Activated T-cell treated with anti-CD3 and anti-CD28 coated beads for 4 hours (primary cell): ENCODE measurements around the gene CHIT1.

Experiments used
- DNase-seq: peaks from one replicate; pipeline ENCODE4 v3.0.0-alpha.2; 2020

CHIT1 gene

DNA sequence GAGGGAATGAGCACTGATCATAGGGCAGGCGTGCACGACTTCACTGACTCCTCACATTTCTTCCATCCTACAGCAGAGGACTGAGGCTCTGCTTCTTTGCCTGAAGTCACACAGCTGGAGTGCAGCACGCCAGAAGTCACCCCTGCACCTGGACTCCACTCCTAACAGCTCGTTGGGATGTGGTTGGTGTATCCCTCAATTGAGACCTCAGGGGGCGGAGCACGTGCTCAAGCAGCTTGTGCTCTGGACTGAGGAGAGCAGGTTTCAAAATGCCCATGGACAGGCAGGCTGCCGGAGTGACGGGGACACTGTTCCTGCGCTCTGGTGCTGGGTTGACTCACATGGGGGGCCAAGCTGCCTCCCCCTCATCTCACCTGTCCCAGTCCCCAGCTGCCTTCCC lies 13.9 kb downstream of the CHIT1 start:
- no peak for DNase-seq

DNA sequence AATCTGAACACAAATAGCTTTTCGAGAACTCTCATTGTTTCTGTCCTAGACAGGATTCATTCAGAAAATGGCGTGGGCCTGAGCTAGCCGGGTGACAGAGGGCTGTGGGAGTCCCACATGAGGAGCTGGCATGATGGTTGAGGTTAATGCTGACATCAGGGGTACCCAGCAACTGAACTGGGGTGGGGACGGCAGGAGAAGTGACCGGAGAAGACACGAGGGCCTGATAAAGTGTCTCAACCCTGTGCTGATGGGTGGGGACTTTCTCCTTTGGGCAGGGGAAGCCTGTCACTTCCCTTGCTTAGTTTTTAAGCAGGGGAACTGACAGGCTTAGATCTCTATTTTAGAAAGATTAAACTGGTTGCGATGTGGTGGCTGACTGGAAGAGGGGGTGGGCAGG lies 14.6 kb downstream of the CHIT1 start:
- no peak for DNase-seq

DNA sequence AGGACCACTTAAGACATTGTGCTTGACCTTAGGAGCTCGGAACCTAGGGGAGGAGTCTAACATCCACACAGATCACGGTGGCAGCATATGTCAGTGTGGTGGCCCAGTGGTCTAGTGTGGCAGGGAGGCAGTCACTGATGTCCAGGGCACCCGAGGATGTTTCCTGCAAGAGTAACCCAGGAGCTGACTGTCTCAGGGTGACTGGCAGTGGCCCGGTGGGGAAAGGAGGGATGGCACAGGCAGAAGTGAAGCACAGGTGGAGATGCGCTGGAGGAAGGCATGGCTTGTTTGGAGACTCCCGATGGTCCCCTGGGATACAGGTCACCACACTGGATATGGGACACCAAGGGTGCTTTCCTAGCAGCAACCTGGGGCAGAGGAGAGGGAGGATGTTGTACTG lies 16.3 kb downstream of the CHIT1 start:
- no peak for DNase-seq

DNA sequence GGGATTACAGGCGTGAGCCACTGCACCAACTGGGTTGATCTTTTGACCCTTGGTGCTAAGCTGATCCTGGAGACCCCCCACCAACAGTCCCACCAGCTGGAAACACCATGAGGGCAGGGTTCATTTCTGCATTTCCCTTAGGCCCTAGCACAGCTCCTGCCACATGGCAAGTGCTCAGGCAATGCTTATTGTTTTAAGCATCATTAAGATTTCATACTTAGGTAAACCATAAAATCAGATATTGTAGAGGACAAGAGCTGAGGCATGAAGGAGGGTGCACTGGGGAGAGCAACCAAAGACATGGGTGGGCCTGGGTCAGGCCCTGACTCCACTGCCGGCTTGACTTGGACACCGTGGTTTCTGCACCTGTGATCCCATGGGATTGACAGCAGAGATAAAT lies 17.7 kb downstream of the CHIT1 start:
- no peak for DNase-seq

DNA sequence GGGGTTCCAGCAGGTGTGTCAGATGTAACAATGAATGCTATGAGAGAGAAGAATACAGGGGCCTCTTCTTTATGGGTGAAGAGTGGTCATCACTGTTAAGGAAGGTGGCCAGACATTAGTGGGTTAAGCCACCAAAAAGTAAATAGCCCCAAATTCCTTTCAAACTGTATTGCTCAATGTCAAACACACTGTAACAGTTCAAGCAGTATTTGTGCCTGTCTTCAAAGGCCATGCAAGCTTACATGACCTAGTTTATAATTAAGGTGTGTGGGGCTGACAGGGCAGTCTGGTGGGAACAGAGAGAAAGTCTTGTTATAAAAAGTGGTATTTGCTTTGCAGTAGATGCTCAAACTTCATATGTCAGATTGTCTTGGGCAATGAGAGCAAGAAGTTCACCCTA lies 18.5 kb downstream of the CHIT1 start:
- DNase-seq, result no peak

DNA sequence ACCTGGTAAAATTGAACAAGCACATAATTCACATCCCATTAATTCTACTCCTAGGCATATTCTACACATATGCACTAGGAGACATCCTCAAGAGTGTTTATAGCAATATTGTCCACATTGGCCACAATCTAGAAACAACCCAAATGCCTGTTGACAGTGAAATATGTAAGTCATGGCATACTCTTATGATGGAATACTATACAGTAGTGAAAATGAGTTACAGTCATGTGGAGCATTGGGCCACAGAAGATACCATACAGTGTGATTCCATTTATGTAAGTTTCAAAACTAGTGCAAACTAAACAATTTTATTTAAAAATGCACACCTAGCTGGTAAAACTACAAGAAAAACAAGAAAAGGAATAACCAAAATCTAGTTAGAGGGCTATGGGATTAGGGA lies 19.1 kb downstream of the CHIT1 start:
- no peak for DNase-seq

DNA sequence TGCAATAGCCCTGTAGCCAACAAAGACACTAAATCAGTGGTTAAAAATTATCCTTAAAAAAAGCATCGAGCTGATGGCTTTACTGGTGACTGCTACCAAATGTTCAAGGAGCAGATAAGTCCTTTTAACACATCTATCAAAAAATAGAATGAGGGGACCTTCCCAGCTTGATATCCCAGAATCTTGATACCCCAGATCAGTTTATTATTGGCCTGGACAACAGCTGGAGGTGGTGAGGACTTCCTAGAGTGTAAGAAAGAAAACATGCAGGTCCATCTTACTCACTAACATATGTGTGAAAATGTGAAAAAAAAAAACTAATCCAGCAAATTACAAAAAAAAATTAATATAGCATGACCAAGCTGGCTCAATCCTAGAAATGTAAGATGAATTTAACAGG lies 21.3 kb downstream of the CHIT1 start:
- no peak for DNase-seq

DNA sequence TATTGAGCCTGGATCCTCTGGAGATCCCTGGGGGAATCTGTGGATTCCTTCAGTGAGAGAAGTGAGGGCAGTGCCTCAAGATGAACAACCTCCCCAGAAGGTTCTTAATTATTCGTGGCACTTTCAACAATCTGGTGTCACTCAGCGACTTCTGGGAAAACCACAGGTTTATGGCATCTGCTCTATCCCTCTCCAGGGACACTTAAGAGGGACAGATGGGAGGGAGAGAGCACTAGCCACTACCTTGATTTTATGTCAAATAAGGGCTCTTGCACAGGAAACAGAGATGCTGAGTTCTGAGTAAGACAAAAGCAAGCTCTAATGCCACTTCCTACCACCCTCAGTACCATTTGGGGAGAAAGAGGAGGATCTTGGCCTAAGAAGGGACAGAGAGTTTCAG lies 21.7 kb downstream of the CHIT1 start:
- no peak for DNase-seq

DNA sequence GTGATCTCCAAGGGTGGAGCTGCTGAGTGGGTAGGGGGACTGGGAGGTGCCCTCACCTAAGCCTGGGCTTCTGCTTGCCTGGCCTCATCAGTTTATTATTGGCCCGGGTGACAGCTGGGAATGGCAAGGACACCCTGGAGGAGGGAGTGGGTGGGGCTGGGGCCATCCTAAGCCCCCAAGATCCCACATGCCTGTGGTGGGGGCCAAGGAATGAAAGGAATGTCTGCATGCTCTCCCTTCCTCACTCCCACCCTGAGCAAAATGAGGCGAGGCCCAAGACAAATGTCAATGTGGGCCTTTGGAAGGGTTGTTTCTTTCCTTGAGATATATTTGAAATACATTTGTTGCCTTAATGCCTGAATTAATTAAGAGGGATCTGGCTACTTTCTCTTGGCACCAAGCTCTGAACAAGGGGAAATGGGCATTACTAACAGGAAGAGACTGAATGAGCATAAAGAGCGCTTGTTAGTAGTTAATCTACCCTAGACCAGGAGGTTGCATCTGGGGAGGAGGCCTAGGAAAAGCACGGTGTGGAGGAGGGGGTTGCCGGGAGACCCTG lies 23.3 kb downstream of the CHIT1 start:
- DNase-seq, result no peak

DNA sequence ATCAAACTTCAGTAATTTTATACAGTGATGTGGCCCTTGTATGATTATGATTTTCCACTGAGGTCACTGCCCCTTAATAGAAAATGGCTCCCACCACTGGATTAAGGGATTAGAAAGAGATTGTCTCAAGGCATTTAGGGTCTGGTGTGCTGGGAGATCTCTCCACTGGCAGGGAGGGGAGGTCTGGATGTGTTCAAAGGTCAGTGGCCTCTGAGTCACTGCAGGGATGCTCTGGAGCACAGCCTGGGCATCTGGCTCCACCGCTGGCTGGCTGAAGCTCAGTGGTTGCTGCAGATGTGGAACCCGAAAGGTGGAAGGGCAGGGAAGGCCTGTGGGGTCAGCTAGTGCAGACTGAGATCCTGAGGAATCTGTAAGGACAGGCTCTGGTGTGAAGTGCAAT lies 24.7 kb downstream of the CHIT1 start:
- DNase-seq, result no peak

DNA sequence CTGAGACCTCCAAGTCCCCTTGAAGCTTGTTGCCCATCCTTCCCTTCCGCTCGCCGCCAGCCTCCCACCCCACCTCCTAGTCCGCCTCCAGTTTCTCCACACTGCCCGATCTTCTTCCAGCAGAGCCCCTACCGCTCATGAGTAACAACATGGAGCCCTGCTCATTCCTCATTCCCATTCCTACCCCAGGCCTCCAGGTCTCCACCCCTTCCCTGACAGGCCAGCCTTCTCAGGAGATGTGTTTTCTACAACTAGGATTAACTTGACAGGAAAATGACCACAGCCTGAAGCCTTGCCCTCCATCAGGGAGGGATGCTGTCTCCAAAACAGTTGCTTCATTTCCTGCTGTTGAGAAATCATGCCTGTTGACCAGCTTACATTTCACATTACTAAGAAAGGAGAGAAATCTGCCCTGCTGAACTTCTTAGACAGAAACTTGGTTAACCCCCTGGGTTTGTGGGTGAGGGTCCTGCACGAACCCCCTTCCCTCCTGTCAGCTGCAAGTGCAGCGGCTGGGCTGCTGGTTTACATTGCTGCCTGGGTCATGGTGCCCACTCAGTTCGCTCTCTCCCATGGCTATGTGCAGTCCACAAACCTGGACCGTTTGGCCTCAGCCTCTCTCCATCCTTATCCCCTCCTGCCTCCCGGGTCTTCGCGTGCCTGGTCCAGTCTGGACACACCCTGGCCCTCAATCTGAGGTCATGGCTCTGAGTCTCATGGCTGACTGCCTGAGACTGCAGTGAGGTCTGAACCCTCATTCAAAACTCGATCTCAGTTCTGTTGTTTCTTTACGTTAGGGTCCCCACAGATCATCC lies 26.8 kb downstream of the CHIT1 start:
- no peak for DNase-seq

DNA sequence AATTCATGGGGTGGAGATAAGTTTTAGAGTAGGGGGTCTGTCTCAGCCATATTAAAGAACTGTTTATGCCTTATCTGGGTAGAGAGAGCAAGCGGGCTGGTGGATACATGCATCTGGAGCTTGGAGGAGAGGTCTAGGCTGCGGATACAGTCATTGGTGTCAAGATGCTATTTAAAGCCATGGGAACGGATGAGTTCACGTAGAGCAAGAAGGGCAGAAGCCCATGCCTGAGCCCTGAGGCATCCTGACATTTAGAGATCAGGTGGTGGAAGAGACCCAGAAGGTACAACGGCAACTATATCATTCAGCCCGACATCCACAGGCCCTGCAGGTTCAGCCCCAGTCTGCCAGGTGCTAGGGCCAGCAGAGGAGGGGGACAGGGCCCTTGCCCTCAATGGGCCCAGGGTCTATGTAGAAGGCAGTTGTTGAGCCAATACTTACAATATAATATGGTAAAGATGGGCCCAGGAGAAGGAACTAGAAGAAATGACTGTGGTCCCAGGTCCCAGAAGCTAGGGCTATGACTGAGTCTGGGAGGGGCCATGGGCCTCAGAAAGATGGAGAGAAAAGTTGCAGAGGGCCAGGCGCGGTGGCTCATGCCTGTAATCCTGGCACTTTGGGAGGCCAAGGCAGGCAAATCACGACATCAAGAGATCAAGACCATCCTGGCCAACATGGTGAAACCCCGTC lies 27.8 kb downstream of the CHIT1 start:
- no peak for DNase-seq

DNA sequence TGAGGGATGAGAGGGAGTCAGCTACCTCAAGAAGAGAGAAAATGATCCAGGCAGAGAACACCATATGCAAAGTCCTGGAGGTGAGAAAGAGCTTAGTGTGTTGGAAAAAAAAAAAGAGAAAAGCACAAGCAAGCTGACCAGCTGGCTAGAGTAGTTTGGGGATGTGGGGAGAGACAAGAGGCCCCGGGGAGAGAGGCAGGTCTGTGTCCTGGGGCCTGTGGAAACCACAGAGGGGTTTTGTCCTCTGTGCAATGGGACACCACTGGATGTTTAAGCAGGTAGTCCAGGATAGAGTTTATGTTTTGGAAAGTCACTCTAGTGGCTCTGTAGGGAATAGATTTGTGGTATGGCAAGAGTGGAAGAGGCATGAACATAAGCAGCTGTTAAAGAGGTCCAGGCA lies 28.6 kb downstream of the CHIT1 start:
- DNase-seq, result no peak

DNA sequence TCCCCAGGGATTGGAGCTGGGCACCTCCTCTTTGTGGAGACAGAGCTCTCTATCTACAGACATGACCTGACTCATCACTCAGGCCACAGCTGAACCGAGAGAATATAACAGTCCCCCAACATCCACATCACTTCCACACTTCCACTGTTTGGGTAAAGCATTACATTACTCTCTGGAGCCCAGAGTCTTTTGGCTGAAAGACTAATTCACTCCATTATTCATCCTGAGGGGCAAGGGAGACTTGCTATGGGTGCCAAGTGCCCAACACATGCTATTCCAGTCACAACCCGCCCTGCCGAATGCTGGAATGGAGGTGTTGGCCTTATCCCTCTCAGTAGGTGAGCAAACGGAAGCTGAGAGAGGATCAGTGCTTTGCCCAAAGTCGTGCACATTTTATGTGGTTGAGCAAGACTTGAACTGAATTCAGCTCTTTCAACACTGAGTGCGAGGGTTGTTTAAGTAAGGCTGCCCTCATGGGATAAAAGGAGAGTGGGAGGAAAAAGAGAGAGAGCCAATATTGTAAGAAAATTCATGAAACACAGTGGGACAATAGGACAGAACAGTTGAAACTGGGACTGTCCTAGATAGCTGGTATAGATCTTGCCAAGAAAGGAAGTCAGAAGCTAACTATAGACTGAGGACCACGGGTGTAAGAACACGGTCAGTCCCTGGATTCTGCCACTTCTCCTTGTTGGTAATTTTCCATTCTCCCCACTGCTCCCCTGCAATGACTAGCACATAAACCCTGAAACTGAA lies 29.5 kb downstream of the CHIT1 start:
- no peak for DNase-seq

DNA sequence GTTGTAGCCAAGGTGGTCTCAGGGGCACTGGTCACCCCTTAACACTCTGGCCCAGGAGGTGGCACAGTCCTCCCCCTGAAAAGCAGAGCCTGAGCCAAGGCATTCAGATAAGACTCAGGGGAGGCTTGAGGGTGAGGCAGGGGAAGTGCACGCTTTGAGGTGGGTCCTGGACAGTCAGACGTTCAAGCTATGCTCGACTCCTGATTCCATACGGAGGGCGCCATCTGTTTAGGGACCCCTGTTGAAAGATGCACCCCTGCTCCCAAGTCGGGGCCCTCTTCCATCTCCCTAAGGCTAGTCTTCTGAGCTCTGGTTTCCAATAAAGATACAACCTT lies 30.0 kb downstream of the CHIT1 start:
- no peak for DNase-seq

DNA sequence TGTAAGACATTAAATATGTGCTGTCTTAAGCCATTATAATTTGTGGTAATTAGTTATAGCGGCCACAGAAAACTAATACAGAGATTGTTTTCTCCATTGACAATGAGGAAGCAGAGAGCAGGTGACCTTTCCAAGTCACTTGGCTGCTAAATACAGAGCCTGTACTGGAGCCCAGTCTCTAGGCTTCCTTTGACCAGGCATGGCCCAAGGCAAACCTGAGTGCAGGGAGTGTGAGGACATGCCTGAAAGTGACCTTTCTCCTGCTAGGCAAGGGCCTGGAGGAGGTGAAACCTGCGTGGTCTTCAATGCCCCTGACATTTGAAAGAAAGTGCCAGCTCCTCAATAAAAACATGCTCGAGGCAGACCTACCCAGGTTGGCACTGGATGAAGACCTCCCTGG lies 30.5 kb downstream of the CHIT1 start:
- DNase-seq, result no peak

DNA sequence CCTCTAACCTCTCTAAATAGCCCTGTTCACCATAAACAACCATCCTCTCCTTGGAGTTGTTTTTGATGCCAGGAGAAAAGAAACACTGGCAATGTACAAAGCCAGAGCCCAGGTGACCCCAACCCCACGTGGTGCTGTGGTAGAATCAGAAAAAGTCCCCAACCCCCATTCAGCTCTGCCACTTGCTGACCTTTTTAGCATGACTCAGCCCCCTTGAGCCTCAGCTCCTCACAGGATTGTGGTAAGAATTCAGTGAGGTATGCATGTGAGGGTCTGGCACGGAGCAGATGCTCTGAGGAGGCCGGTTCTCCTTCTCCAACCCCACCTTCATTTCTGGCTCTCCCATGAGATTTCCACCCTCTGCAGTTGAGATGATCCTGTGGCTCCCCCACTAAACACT lies 31.8 kb downstream of the CHIT1 start:
- DNase-seq, result no peak

DNA sequence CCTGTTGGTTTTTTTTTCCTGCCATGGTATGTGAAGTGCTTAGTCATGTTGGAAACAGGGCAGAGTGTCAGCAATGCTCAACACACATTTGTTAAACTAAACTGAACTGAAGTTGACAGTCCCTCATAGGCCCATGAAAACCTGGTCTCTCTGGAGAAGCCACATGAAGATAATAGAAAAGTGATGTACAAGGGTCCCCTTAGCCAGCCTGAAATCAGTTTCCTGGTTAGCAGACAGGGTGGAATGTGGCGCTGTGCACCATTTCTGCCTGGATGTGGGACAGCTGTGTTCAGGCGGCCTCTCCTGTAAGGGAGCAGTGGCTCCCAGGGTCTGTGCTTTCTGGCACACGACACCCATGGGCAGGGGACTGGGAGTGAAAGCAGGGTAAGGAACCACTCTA lies 33.1 kb downstream of the CHIT1 start:
- DNase-seq, result no peak

DNA sequence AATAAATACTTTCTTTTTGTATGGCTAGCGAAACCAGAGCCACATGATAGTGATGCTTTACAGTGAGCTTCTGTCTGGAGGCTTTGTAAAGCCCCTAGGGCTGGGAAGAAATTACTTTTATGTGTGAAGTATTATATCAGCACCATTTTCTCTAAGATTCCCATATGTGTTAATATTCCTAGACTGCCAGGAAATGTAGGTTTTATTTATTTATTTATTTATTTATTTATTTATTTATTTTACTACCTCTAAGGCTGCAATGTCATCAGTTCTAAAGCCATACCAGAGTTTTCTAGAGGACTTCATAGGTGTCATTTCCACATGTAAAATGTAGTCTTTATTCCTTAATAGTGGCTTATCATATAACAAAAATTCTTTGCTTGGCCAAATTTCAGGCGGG lies 38.5 kb downstream of the CHIT1 start:
- DNase-seq, result no peak

DNA sequence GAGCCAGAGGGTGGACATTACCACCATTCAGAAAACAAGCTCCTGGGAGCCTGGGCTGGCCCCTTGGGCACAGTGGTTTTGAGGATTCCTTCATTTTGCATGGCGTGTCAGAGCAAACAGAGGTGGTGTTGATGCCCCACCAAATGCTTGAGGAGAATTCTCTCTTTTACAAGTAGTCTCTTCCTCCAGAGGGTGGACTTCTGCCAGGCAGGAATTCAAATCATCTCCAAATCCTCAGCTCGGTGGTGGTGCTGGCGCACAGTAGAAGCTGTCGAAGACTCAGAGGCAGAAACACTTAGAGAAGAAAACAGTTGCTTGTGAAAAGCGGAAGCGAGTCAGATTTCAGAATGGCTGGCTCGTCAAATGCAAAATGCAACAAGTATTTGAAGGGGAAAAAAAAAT lies 39.5 kb downstream of the CHIT1 start:
- DNase-seq, result no peak

DNA sequence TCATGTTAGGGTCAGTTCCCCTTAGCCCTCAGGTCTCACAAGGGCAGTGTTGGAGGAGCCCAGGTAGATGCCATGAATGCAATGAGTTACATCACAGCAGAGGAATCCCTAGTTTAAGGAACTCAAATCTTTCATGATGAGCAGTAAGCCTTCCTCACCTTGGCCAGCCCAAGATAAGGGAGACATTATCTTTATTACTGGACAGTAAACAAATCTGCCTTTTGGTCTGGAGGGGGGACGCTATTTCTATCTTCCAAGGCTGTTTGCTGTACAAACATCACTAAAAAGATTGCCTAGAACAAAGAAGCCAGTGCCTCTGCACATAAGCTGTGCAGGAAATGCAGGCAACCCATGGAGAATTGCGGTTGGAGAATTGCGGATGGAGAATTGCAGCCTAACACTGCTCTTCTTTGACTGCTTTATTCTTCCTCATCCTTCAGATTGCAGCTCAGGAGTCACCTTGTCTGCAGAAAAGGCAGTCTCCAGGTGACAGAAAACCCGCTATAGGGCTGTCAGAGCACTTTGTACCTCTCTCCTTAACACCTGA lies 40.7 kb downstream of the CHIT1 start:
- no peak for DNase-seq

DNA sequence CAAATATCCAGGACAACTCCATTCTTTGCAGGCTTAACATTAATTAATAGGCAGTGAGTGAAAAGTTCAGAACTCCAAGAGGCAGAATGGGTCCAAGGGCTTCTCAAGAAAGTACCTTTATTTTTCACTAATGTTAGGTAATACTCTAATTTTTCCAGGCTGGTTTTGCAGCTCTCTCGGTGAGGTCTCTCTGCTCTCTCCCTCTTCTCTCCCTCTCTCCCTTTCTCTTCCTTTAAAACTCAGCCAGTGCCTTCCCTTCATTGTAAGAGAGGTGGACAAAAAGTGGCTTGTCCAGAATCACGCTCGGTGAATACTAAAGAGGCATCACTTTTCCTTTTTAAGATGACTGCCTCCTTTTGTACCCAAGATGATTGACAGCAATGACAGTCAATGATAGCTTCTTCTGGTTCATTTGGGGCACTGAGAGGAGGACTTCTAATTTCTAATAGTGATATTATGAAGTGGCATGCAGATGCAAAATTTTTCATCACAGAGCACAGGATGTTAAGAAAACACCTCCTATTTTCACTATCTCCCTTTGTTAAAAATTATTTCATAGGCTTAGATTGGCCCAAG lies 41.7 kb downstream of the CHIT1 start:
- DNase-seq, result no peak

DNA sequence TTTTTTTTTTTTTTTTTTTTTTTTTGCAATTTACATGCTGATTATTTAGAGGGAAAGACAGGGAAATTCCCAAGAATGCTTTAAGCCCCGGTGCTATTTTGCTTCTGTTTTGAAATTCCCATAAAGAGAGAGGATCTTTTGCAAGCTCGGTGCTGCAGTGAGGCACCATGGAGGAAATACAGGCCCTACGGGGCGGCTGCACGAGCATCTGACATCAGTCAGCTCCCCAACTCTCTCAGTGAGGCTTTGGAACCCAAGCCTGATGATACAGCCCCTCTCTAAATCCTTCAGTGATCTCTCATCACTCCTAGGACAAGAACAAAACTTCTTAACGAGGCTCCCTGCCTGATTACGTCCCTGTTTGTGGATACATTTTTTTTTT lies 42.2 kb downstream of the CHIT1 start:
- DNase-seq, result no peak
